SK-N-SH (cell line): ENCODE data around the gene GHRHR. TPM values are rescaled to one million over a fixed set of nuclear protein-coding genes. Genes with fewer than 3 reads are reported as not detected.

Source experiments
- CTCF ChIA-PET: fragments of 300-600, 350-600 bp; formaldehyde crosslinking; extraction: SDS; loops from one replicate; lab custom pipeline; 2021; lab: Yijun Ruan, JAX
- POLR2A ChIA-PET: fragments of 350-600 bp; sonication (Branson Sonifier 250); formaldehyde crosslinking; extraction: SDS; loops from one replicate; lab custom pipeline; 2020; ENCODE audit warnings: antibody characterized with exemption, inconsistent platforms; lab: Yijun Ruan, JAX
- DNase-seq: peaks from one replicate; pipeline ENCODE4 v3.0.0; 2012
- H2AFZ ChIP-seq: fragments of 200-600 bp; sonication (generic); 2 replicates; pipeline ENCODE4 v1.8.1; 2016; ENCODE audit warnings: antibody characterized with exemption, mild to moderate bottlenecking, low read depth
- H3F3A ChIP-seq: fragments of 200-600 bp; sonication (generic); replicated peaks from 2 replicates; pipeline ENCODE3; 2016; ENCODE audit warnings: antibody characterized with exemption, mild to moderate bottlenecking; ENCODE audit not compliant: insufficient read depth
- H3K27ac ChIP-seq, 2 experiments: fragments of 200-500 bp in 1 of 2; fragments of 200-600 bp in 1 of 2; sonication (Bioruptor generic) in 1 of 2; sonication (generic), shearing (Covaris generic) in 1 of 2; 2 replicates each; pipeline versions ENCODE4 v1.5.1 to v1.6.1; 2014 to 2016; ENCODE audit warnings: low read depth in 2 of 2, inconsistent platforms in 1 of 2, low read length in 1 of 2, mild to moderate bottlenecking in 1 of 2, mixed read lengths in 1 of 2
- H3K27me3 ChIP-seq: fragments of 200-600 bp; sonication (generic), shearing (Covaris generic); 2 replicates; pipeline ENCODE4 v1.6.1; 2016; ENCODE audit warnings: mixed run types; ENCODE audit not compliant: insufficient read depth
- H3K36me3 ChIP-seq, 2 experiments: fragments of 200-500 bp in 1 of 2; fragments of 200-600 bp in 1 of 2; sonication (Bioruptor generic) in 1 of 2; sonication (generic) in 1 of 2; replicated peaks in 1 of 2; 2 replicates each; pipeline versions ENCODE3 to v1.5.1; 2014 to 2016; ENCODE audit warnings: low read length in 1 of 2, mild to moderate bottlenecking in 1 of 2; ENCODE audit not compliant: insufficient read depth in 2 of 2, control insufficient read depth in 1 of 2
- H3K4me1 ChIP-seq, 2 experiments: fragments of 200-500 bp in 1 of 2; fragments of 200-600 bp in 1 of 2; sonication (Bioruptor generic) in 1 of 2; sonication (generic), shearing (Covaris generic) in 1 of 2; 2 replicates each; pipeline versions ENCODE4 v1.5.1 to v1.6.1; 2014 to 2016; ENCODE audit warnings: low read depth in 1 of 2, low read length in 1 of 2, mixed run types in 1 of 2; ENCODE audit not compliant: insufficient read depth in 2 of 2, control insufficient read depth in 1 of 2
- H3K4me2 ChIP-seq: fragments of 200-600 bp; sonication (generic), shearing (Covaris generic); 2 replicates; pipeline ENCODE4 v1.6.1; 2017; ENCODE audit warnings: mixed run types
- H3K4me3 ChIP-seq, 2 experiments: fragments of 200-500 bp in 1 of 2; fragments of 200-600 bp in 1 of 2; sonication (Bioruptor generic) in 1 of 2; sonication (generic), shearing (Covaris generic) in 1 of 2; 2 replicates each; pipeline versions ENCODE4 v1.5.1 to v1.8.1; 2014 to 2016; ENCODE audit warnings: low read depth in 2 of 2, inconsistent platforms in 1 of 2, low read length in 1 of 2, mild to moderate bottlenecking in 1 of 2, mixed read lengths in 1 of 2, moderate library complexity in 1 of 2
- H3K79me2 ChIP-seq: fragments of 200-600 bp; sonication (generic); 2 replicates; pipeline ENCODE4 v1.8.1; 2017; ENCODE audit warnings: mild to moderate bottlenecking; ENCODE audit not compliant: insufficient read depth
- H3K9ac ChIP-seq: fragments of 200-600 bp; sonication (generic); 2 replicates; pipeline ENCODE4 v1.6.1; 2017; ENCODE audit warnings: mixed run types
- H3K9me2 ChIP-seq: fragments of 200-600 bp; sonication (generic); 2 replicates; pipeline ENCODE4 v1.6.1; 2017; ENCODE audit warnings: mixed run types
- H3K9me3 ChIP-seq: fragments of 200-600 bp; sonication (generic); 2 replicates; pipeline ENCODE4 v1.6.1; 2017; ENCODE audit warnings: mixed run types, mild to moderate bottlenecking, moderate library complexity
- H4K20me1 ChIP-seq: fragments of 200-600 bp; sonication (generic); 2 replicates; pipeline ENCODE4 v1.6.1; 2017; ENCODE audit warnings: mild to moderate bottlenecking, mixed run types; ENCODE audit not compliant: insufficient read depth
- CTCF ChIP-seq: fragments of 200-600 bp; sonication (generic); IDR thresholded peaks from 2 replicates; pipeline ENCODE4 v1.6.1; 2017; ENCODE audit warnings: antibody characterized with exemption, mild to moderate bottlenecking, moderate library complexity
- EZH2phosphoT487 ChIP-seq: fragments of 200-600 bp; sonication (generic); IDR thresholded peaks from 2 replicates; pipeline ENCODE4 v1.6.1; 2017; ENCODE audit warnings: low read depth, mixed run types, mild to moderate bottlenecking, antibody characterized with exemption, moderate library complexity, borderline replicate concordance
- FOSL2 ChIP-seq: IDR thresholded peaks from 2 replicates; pipeline ENCODE4 v1.4.0; 2012; ENCODE audit warnings: low read depth, mild to moderate bottlenecking, moderate library complexity, borderline replicate concordance
- FOXM1 ChIP-seq: IDR thresholded peaks from 2 replicates; pipeline ENCODE4 v1.4.0; 2012; ENCODE audit warnings: low read depth, mild to moderate bottlenecking
- GATA2 ChIP-seq: sonication (generic); formaldehyde crosslinking; IDR thresholded peaks from 2 replicates; pipeline ENCODE4 v1.5.0; 2020; ENCODE audit warnings: mild to moderate bottlenecking, missing genetic modification reagents
- MXI1 ChIP-seq: IDR thresholded peaks from 2 replicates; pipeline ENCODE4 v1.6.1; 2012; ENCODE audit warnings: mild to moderate bottlenecking, low read depth, low read length, improper control_type of control experiment
- NRF1 ChIP-seq: IDR thresholded peaks from 2 replicates; pipeline ENCODE4 v1.6.1; 2012; ENCODE audit warnings: low read depth, mild to moderate bottlenecking, low read length
- PBX3 ChIP-seq: IDR thresholded peaks from 2 replicates; pipeline ENCODE4; 2012
- RCOR1 ChIP-seq: fragments of 150-350 bp; IDR thresholded peaks from 2 replicates; pipeline ENCODE4 v1.6.1; 2017; ENCODE audit warnings: antibody characterized with exemption, low read length
- RFX5 ChIP-seq: IDR thresholded peaks from 2 replicates; pipeline ENCODE4 v1.6.1; 2012; ENCODE audit warnings: mild to moderate bottlenecking, improper control_type of control experiment, low read length
- RXRA ChIP-seq: IDR thresholded peaks from 2 replicates; pipeline ENCODE4 v1.4.0; 2012; ENCODE audit warnings: low read depth, mild to moderate bottlenecking, borderline replicate concordance
- SMC3 ChIP-seq: IDR thresholded peaks from 2 replicates; pipeline ENCODE4 v1.6.1; 2012; ENCODE audit warnings: low read depth, low read length, improper control_type of control experiment
- TEAD4 ChIP-seq: IDR thresholded peaks from 2 replicates; pipeline ENCODE4 v1.4.0; 2012; ENCODE audit warnings: mild to moderate bottlenecking, borderline replicate concordance; ENCODE audit not compliant: insufficient read depth
- YY1 ChIP-seq: IDR thresholded peaks from 2 replicates; pipeline ENCODE4 v1.4.0; 2012; ENCODE audit warnings: low read depth, mild to moderate bottlenecking
- ZBTB33 ChIP-seq: IDR thresholded peaks from 2 replicates; pipeline ENCODE4 v1.4.0; 2012; ENCODE audit warnings: low read depth, borderline replicate concordance
- WGBS: methylation state at CpG from one replicate; pipeline ENCODE4 v1.1.6; 2017; ENCODE audit warnings: low lambda C conversion rate; 5-methylcytosine and 5-hydroxymethylcytosine counted together
- polyA plus RNA-seq, 3 experiments: library from polyadenylated mRNA; depleted of rRNA; stranded (reverse); fragments of >200 nt; gene quantifications; 2 replicates each; pipeline ENCODE4 v1.2.3, GENCODE V29; 2012

The GHRHR gene
- polyA plus RNA-seq, 1 of the 3 experiments (the other 2 are of a cell fraction): not detected

- ChIA-PET CTCF (interaction anchor here (1.1 to 31.8 kb wide), 8 partner anchors 10 to 236 kb away, joined by 3 to 1191 read pairs (median 17); no protein-coding TSS in a partner anchor), POLR2A (no interaction called here)
- Histone ChIP-seq H4K20me1 (no peaks in the 10 kb centered on the region), H3K9me3 (no peaks in the 10 kb centered on the region), H3K4me1 (peaks cover 0 to 9% of the 10 kb centered on the region in 2 experiments; a peak in 1 of 4 replicates), H3K4me2 (no peak overlapping the region), H3K27ac (no peak overlapping the region), H3K9ac (no peak overlapping the region), H3K27me3 (peaks cover 34% of the 10 kb centered on the region; the same call in 1 of the 2 replicates), H2AFZ (no peak overlapping the region), H3F3A (no peaks in the 10 kb centered on the region), H3K36me3 (no peaks in the 10 kb centered on the region), H3K9me2 (no peaks in the 10 kb centered on the region), H3K4me3 (no peak overlapping the region), H3K79me2 (no peaks in the 10 kb centered on the region)
- peak; percentile 15 for DNase-seq
- 62% methylated on average over 5 of the region's 5 CpGs for whole genome bisulfite sequencing
- TF ChIP-seq YY1 (no peak), MXI1 (no peak), EZH2phosphoT487 (no peak), NRF1 (no peak)
Observed at GRCh38 chr7:30976381-30976780, 12.6 kb downstream of the GHRHR start.

- POLR2A ChIA-PET: no interaction called here
- WGBS: 92% methylated on average over 1 of the region's 1 CpG
- no peak overlapping the region for H3K4me2 ChIP-seq
- H3K9ac ChIP-seq: no peak overlapping the region
- peaks cover 27% of the 10 kb centered on the region; the same call in 1 of the 2 replicates for H3K27me3 ChIP-seq
- no peaks in the 10 kb centered on the region for H3K9me3 ChIP-seq
- H3K79me2 ChIP-seq: no peaks in the 10 kb centered on the region
- no peak overlapping the region for H3K4me3 ChIP-seq
- TF ChIP-seq SMC3 (no peak), FOXM1 (no peak), CTCF (no peak), TEAD4 (no peak), RCOR1 (no peak), FOSL2 (no peak), PBX3 (no peak), RXRA (no peak), GATA2 (no peak), RFX5 (no peak), ZBTB33 (no peak)
- TF ChIP-seq, all 33 proteins: peak for 0
- Histone ChIP-seq H3F3A (no peaks in the 10 kb centered on the region), H4K20me1 (no peaks in the 10 kb centered on the region), H3K9me2 (no peaks in the 10 kb centered on the region), H3K36me3 (no peaks in the 10 kb centered on the region), H3K27ac (no peak overlapping the region), H2AFZ (no peak overlapping the region), H3K4me1 (peaks cover 0 to 9% of the 10 kb centered on the region in 2 experiments; a peak in 1 of 4 replicates)
- DNase-seq: no peak
- CTCF ChIA-PET: interaction anchor here (0.7 to 31.8 kb wide), 14 partner anchors 8 to 237 kb away, joined by 3 to 1191 read pairs (median 4); no protein-coding TSS in a partner anchor
Observed at GRCh38 chr7:30977222-30977621, 13.5 kb downstream of the GHRHR start.
